NCI-H526 treated with DMSO at 0.1 percent for 48 hours (cell line): ENCODE data around the gene NFIB.
A peak's percentile ranks its signal among the peaks of the same experiment; 100 is the strongest.

Experiments used
- DNase-seq: peaks from one replicate; lab custom pipeline; 2025; lab: John Stamatoyannopoulos, UW

Gene NFIB

DNA sequence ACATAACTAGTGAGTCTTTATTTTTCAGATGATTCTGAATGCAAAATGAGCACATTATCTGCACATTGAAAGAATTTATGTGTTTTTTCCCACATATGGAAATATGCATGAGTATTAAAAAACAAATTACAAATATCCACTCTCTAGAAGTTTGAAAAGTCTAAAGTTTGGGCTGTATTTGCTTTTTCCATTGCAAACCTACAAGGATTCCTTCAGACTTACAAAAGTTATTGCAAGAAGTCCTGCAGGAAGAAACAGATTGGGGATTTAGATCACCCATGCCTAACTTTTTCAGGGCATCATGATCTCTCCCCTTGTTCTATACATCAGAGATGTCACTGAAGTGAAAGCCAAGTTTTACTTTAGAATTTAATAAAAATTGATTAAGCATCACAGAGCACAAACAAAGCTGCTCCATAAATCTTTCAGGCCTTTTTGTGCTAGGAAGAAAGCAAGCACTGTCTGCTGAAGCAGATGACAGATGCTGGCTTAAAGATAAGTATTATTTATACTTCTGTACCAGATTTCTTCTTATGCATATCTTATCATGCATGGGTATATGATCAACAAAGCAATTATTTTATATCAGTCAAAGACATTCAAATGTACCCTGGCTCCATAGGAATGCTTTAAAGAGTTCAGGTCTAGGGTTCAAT lies 71.7 kb downstream of the NFIB start:
- no peak for DNase-seq

DNA sequence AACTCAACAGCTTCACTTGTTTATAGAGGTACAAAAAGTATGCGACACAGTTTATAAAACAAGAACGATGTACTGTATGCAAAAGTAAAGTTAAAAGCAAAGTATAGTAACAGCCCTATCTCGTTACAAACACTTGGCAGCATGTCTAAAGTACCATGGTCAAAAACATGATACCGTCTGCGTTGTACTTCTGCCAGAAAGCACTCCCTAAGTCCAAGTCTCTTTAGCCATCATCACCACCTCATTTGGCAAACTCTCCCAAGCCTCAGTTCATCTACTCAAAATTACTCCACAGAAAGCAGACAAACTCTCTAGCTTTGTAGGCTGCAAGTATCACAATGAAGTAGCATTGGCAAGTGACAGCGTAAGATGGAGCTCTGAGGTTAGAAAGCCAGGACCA lies 73.4 kb downstream of the NFIB start:
- no peak for DNase-seq

DNA sequence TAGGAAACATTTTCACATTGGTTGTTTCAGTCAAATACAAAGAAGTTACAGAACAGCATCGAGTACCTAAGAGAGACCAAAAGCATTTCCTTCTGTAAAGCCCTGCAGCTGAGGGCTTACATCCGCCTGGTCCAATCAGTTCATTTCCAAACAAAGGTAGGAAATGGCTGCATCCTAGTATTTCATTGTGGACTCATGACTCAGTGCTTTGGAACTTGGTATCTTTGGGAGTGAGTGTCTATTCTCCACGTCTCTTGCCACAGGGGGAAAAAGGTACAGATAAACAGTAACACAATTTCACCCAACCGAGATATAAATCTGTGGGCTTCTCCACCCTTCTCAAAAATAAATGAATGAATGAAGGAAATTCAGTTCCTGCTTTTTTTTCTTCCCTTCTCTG lies 75.4 kb downstream of the NFIB start:
- DNase-seq = no peak

DNA sequence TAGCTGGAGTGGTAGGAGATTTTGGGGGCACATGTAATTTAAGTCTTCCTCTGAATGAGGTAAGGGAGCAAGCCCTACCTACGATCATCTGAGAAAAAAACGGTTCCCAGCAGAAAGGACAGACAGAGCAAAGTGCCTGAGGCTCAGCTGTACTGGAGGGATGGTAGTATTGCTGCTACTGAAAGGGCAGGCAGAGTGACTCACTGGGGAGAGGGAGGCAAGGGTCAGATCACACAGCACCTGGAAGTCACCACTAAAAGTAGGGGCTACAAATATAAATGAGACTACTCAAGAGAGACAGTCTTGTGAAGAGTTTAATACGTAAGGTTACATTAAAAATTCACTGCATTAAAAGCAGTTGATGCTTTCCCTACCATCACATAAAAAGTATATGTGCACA lies 75.9 kb downstream of the NFIB start:
- no peak for DNase-seq

DNA sequence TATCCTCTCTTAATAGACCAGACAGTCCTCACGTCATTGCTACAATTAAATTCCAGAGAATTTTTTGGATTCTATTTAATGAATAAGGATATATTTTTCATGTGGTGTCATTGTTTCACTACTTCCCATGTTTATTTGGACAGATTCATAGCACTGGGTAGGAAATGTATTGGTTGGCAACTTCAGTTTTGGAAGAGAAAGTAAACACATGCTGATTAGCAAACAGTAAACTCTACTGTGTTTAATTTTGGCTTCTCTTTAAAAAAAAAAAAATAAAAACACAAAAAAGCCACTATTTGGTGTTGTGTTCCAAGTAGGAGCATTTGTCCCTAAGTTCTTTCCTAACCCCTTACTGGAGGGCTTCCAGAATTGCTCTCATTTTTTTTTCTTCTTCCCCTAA lies 77.3 kb downstream of the NFIB start:
- no peak for DNase-seq

DNA sequence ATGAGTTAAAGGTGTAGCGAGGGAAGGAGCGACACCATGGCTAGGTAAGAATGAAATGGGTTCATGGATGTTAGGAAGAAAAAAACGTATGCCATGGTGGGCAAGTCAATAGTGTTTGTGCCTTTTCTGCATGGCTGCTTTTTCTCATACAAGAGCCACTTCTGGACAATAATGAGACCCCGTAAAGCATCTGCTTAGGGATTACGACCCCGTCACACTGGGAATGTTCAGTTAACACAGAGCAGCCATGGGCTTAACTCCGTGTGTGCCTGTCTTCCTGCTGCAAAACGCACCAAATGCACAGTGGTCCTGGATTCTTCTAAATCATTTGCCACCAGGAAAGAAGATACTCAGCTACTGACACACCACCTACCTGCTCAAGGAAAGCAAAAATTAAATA lies 81.8 kb downstream of the NFIB start:
- no peak for DNase-seq

DNA sequence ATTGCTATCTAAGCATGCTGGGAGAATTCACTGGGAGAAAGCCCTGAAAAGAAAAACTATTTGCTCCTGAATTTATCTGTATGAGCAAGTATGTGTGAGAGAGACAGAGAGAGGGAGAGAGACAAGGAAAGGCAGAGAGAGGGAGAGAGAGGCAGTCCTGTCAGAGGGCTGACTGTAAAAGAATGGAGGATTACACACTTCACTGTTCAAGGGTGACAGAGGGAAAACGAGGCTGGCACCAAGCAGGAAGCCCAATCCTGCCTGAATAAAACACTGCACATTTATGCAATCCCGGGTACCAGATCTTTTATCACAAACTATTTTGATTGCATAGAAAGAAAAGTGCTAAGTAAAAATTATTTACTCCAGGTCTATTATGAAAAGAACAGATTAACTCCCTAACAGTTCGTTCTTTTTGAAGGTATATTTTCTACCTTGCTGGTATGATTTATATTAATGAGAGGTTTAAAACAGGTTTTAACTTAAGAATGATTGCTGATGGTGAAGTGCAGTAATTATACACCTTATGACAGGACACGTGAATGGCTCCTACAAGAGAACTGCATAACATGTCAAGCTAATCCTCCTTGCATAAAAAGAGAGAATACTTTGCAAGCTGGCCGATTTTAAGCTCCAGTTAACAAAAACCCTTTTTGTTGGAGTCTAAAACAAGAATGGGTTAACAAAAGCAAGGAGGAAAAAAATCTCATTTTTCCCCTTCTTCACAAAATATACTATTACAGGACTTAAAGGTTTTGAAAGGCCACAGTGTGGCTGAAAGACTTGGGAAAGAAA lies 82.5 kb downstream of the NFIB start:
- no peak for DNase-seq

DNA sequence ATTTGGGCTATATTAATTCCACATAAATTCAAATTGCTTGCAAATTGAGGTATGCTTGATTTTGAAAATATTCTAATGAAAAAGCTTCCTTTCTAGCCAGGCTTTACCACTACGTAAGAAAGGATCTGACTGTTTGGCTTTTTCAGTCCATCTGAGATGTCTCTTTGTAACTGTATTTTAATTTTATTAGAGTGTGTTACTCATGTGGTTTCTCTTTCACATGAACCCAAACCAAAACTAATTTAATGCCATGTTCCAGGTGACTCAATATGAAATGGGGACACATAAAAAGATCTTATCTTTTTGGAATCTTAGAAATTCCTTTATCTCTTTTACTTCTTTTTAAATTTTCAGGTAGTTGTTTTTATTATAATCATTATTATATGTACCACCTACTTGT lies 85.3 kb downstream of the NFIB start:
- no peak for DNase-seq

DNA sequence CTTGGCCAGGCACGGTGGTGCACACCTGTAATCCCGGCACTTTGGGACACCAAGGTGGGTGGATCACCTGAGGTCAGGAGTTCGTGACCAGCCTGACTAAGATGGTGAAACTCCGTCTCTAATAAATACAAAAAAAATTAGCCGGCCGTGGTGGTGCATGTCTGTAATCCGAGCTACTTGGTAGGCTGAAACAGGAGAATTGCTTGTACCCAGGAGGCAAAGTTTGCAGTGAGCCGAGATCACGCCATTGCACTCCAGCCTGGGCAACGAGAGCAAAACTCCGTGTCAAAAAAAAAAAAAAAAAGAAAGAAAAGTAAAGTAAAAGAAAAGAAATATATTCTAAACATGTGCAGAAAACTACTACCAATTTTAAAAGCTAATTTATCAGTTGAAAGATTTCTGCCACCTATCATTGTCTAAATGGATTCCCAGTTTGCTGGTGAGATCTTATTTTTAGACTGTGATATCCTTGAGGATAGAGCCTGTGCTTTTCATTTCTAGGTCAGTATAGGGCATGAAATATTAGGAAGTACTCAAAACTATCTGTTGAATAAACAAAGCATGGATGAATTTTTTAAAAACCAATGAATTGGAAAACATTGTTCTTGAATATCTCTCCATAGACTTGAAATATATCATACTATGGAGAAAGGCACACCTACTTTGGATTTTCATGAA lies 86.9 kb downstream of the NFIB start:
- DNase-seq = no peak

DNA sequence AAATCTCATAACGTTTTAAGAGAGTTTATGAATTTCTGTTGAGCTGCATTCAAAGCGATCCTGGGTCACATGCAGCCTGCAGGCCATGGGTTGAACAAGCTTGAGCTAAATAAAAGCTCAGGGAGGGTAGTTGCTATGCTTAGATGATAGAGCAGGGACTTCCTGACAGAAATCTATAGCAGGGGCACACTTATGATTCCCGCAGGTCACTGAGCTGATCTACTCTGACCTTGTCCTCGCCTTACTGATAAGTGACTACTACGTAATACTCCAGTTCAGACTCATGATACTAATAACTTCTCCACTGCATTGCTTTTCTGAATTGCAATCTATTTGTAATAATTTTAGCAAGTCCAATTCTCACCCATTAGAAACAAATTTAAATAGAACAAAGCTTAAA lies 90.9 kb downstream of the NFIB start:
- no peak for DNase-seq

DNA sequence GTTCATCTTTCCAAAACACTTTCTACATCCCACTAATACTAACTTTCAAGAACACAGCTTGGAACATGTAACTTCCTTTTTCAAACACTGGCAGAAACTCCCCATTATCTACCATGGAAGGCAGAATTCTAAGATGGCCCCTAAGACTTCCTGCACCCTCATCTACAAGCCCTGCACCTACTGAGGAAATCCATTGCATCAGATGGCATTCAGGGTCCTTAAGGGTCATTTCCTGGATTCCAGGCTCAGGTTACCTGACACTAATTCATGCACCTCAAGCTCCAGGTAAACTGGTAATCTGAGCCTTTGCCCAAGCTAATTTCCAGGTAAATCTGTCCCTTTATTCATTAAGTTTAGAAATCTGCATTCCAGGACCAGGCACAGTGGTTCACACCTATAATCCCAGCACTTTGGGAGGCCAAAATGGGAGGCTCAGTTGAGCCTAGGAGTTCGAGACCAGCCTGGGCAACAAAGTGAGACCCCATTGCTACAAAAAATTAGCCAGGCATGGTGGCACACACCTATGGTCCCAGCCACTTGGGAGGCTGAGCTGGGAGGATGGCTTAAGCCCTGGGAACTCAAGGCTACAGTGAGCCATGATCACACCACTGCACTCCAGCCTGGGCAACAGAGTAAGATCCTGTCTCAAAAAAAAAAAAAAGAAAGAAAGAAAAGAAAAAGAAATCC lies 91.6 kb downstream of the NFIB start:
- no peak for DNase-seq

DNA sequence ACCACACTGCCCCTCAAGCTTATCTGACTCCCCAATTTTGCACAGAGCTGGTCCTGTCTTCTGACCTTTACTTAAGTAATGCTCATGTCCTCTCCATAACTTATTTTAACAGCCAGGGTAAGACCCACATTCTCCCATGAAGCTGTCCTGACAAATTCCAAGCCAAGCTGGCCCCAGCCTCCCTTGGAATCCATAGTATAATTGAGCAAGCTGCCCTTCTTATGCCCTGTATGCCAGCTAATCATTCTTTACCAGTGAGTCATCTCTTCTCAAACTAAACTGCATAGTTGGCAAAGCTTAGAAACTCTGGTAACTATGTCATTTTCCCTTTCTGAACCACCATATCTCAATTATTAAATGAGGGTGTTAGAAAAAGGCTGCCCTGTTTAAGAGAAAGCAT lies 92.4 kb downstream of the NFIB start:
- DNase-seq = no peak

DNA sequence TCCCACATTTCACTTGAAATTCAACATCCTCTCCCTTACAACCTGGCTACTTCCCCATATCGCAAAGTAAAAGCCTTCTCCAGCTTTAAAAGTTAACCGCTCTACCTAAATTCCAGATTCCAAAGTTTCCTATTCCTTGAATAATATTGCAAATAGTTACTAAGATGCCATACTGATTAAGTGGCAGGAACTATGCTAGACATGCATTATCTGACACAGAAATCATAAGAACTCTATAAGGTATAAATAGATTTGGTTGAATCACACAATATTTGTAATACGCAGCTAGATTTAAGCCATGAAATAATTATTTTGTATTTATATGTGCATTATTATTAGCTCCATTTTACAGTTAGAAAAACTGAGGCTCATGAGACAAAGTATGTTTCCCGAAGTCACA lies 92.8 kb downstream of the NFIB start:
- DNase-seq = no peak

DNA sequence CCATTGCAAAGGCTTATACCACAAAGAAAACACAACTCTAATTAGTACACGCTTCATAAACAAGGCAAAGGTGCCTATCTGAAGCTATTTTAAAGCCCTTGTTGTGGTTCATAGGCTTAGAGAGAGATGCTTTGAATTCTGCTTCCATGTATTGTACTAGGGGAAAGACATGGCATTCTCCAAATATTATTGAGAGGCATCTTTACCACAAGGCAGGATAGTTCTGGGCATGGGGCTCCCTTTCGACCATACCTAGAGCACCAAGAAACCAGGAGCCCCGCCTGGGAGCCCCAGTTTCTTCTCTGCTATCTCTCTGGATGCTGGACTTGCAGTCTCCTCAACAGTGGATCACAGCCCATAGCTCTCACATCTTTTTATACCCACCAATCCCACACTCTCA lies 93.7 kb downstream of the NFIB start:
- DNase-seq = no peak

DNA sequence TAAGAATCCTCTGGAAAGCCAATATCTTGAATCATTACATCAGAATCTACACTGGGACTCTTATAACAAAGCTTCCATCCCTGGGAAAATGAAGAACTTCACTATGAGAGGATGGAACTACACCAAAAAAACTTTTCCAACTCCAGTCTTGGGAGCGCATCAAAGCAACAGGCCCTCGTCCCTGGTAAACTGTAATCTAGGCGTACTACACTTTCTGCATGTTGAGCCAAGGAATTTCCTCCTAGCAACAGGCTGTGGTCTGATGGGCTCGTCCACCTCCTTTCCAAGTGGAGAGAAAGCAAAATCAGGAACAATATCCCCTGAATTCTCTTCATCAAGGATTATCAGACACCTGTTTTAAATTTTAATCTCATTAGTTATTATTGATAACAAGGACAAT lies 94.1 kb downstream of the NFIB start:
- no peak for DNase-seq

DNA sequence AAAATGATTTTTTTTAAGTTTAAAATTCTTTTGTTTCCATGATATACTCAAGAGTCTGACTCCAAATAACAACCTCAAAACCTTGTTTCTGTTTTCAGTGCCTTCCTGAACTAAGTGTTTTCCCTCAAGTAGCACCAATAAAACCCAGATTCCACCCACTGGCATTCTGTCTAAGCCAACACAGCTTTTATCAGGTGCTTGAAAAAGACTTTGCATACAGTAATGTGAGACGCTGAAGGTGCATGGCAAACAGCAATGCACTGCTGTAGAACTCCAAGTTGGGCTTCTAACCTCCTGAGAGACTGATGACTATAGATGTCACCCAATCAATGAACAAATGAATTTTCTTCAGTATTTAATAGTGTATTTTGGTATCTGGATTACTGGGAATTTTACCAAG lies 95.7 kb downstream of the NFIB start:
- peak; percentile 81 for DNase-seq

DNA sequence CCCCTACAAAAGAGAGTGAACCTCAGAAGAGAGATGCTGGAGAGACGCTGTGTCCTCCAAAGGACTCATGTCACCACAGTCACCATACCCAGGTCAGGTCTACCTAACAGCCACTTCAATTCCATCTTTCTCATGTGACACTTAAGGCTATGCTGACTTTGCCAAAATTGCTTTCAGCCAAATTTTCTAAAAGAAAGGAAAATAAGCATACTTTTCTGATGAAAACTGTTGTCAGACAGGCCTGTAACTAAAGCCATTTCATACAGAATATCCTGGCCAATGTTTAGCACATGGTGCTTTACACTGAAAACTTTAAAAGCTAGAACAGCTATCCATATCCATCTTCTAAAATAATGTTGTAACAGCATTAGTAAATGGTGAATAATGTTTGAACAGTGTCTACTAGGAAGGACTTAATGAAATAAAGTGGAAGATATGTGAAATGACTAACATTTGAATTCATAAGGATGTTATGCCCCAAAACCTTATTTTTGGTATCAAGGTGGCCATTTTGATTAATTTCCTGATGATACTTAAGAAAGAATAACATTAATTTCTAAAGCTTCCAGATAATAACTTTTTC lies 97.2 kb downstream of the NFIB start:
- DNase-seq = no peak

DNA sequence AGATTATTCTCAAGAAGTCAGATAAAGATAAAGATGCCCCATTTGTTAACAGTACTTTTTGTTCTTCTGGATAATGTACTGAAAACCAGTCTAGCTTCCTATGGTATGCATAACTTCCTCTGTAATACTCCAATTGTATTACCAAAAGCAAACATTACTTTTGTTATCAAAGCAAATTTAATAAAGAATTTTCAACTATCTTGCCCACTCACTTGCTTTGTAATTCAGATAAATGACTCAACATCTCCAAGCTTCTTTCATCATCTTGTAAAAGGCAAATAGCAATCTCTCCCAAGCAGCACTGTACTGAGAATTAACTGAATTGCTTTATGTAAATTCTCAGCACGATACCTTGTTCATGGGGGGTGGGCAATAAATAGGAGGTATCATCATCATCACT lies 98.3 kb downstream of the NFIB start:
- no peak for DNase-seq

DNA sequence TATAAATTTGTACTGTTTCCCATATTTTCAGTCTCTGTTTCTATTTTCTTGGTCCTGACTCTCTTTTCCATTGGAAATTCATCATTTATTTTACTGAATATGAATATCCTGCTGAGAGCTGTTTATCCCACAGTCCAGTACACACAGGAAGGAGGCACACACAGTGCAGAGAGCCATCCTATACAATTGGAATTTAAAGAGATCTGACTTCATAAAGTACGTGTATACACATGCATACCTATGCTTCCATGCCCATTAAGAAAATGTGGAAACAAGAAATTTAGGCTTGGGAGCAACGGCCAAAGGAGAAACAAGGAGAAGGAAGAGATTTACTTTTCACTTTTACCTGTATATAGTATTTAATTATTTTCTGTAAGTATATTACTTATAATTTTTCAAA lies 99.2 kb downstream of the NFIB start:
- no peak for DNase-seq

DNA sequence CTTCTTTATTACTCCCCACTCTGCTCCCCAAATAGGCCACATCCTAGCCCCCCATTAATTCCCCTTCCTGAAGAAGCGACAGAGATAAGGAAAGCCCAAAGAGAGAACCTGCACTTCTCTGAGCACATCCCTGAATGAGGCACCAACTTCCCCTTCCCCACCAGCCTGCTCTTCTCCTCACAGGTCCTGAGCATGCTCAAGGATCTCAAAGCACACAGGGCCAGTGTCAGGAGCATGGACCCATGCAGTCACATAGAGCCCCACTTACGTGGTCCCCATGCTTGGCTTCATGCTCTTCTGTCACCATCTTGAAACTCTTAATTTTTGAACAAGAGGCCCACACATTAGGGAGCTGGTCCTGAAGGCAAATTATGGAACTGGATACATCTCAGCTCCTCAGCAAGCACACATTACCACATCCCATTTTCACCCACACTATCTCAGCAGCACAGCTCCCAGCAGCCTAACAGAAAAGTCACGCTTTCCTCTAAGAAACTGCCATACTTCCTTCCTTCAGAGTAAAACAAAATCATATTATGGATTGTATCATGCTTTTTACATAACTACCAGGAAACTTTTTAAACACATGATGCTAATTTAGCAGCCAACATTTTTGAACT lies 99.8 kb downstream of the NFIB start:
- DNase-seq = no peak

DNA sequence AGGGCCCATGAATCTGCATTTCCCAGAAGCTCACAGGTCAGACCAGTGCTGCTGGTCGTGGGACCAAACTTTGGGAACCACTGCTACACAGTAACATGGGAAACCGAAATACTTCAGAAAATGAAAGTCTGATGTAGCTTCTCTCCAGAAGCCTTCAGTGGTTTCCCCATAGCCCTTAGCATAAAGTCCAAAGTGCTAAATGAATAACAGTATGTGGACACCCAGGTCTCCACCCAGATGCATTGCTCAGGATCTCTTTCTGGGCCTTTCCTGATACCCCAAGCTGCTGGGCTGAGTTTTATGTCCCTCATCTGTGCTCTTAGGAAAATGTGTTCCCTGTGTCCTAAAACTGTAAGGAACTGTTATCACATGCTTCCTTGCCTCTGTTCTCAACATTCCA lies 100.4 kb downstream of the NFIB start:
- no peak for DNase-seq
